PC-3 (cell line): ENCODE data around the gene IFT81.

Source experiments
- CTCF ChIP-seq: fragments of 300-600 bp; sonication (generic); conservative IDR thresholded peaks from 2 replicates; pipeline ENCODE4 v1.5.1; 2017; ENCODE audit warnings: antibody characterized with exemption, low read depth, mild to moderate bottlenecking, low read length
- EZH2phosphoT487 ChIP-seq: fragments of 300-600 bp; sonication (generic); IDR thresholded peaks from 2 replicates; pipeline ENCODE4 v1.6.1; 2018; ENCODE audit warnings: mild to moderate bottlenecking, antibody characterized with exemption, low read length, borderline replicate concordance

GRCh38 chr12:110100315-110100970 lies 23.7 kb upstream of the IFT81 start:
- TF ChIP-seq CTCF, result peak; percentile 99
- no peak for TF ChIP-seq EZH2phosphoT487
